Measurements from ENCODE around the gene SKP2.
A peak's percentile ranks its signal among the peaks of the same experiment; 100 is the strongest.

SKP2 gene

DNA sequence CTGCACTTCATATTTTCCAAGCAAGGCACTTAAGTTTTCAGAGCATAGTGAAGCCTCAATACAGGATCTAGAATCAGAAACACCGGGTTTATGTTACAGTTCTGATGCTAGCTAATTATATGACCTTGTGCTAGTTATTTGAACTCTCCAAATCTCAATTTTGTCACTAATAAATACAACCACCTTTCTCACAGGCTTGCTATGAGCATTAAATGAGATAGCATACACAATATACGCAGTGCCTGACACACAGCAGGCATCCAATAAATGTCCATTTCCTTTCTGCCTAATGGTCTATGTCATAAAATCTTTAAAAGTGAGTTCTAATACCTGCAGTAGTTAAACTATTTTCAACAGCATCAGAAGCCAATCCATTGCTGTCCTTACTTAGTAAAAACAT, 56.9 kb downstream of the SKP2 start:
- TF ChIP-seq, protein P1, sequence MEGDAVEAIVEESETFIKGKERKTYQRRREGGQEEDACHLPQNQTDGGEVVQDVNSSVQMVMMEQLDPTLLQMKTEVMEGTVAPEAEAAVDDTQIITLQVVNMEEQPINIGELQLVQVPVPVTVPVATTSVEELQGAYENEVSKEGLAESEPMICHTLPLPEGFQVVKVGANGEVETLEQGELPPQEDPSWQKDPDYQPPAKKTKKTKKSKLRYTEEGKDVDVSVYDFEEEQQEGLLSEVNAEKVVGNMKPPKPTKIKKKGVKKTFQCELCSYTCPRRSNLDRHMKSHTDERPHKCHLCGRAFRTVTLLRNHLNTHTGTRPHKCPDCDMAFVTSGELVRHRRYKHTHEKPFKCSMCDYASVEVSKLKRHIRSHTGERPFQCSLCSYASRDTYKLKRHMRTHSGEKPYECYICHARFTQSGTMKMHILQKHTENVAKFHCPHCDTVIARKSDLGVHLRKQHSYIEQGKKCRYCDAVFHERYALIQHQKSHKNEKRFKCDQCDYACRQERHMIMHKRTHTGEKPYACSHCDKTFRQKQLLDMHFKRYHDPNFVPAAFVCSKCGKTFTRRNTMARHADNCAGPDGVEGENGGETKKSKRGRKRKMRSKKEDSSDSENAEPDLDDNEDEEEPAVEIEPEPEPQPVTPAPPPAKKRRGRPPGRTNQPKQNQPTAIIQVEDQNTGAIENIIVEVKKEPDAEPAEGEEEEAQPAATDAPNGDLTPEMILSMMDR (conservative IDR thresholded peaks at IDR 0.05; ENCODE audit: control insufficient read depth, insufficient read depth, low read depth, low read length): no peak
- no peak overlapping the region for H3K4me3 ChIP-seq (ENCODE audit: control insufficient read depth, low read depth, low read length)

DNA sequence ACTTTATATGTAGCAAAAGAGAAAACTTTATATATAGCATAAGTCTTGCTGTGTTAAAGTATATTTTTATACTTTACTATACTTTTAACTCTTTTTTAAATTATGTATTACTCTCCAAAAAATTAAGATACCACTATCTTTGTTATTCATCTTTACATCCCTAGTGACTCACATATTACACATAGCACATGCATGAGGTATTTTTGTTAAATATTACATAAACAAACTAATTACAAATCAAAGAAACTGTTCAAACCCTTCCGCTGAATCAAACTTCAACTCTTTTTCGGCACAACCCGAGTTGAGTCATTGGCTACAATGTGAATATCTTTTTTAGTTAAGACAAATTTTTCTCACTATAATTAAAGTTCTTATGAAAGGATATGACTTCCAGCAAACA, 57.8 kb downstream of the SKP2 start:
- no peak overlapping the region for H3K4me3 ChIP-seq (ENCODE audit: control insufficient read depth, low read depth, low read length)
- TF ChIP-seq, protein P1 (conservative IDR thresholded peaks at IDR 0.05; ENCODE audit: control insufficient read depth, insufficient read depth, low read depth, low read length): no peak
- peak; percentile 68 for DNase-seq (ENCODE audit: low read depth)

More for the DNA sequence above, 56.9 kb downstream of the SKP2 start:
- DNase-seq (ENCODE audit: low read depth): no peak

DNA sequence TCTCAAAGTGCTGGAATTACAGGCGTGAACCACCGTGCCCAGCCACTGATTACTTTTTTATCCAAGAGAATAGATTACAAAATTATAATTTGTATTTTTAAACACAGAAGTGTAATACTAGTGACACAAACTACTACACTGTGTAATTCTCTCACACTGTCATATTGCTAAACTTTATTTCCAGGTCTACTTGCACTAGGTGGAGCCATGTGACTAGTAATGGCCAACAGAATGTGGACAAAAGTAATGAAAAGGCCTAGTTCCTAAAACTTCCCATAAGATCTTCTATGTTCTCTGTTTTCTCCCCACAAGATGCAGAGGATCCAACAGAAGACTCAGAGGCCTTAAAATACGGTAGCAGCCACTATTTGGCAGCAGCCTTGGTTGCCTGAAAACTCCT, 62.5 kb downstream of the SKP2 start:
- DNase-seq (ENCODE audit: low read depth): peak; percentile 8
- H3K4me3 ChIP-seq (ENCODE audit: control insufficient read depth, low read depth, low read length): no peak overlapping the region
- TF ChIP-seq, protein P1 (conservative IDR thresholded peaks at IDR 0.05; ENCODE audit: control insufficient read depth, insufficient read depth, low read depth, low read length): no peak

DNA sequence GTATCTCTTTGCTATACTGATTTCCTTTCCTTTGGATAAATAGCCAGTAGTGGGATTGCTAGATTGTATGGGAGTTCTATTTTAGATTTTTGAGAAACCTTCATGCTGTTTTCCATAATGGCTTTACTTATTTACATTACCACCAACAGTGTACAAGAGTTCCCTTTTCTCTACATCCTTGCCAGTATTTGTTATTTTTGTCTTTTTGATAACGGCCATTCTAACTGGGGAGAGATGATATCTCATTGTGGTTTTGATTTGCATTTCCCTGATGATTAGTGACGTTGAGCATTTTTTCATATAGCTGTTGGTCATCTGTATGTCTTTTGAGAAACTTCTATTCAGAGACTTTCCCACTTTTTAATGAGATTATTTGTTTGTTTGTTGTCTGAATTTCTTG, 64.0 kb downstream of the SKP2 start:
- TF ChIP-seq, protein P1 (conservative IDR thresholded peaks at IDR 0.05; ENCODE audit: control insufficient read depth, insufficient read depth, low read depth, low read length): no peak
- H3K4me3 ChIP-seq (ENCODE audit: control insufficient read depth, low read depth, low read length): no peak overlapping the region
- no peak for DNase-seq (ENCODE audit: low read depth)

DNA sequence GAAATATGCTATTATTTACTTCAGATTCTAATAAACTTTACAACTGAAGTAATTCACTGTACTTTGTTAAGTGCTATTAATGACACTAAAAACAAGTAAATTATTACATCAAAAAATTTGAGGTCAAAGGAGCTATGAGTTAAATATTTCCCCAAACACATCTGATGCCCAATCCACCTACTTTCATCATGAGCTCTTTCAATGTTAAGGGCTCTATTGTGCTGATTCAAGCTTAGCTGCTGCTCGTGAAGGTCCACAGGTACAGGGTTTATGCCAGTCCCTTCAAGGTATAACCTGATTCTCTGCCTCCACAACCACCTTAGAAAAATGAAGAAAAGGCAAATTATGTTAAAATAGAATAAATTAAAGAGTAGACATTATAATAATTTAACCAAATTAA, 65.7 kb downstream of the SKP2 start:
- no peak for DNase-seq (ENCODE audit: low read depth)
- H3K4me3 ChIP-seq (ENCODE audit: control insufficient read depth, low read depth, low read length): no peak overlapping the region
- TF ChIP-seq, protein P1 (conservative IDR thresholded peaks at IDR 0.05; ENCODE audit: control insufficient read depth, insufficient read depth, low read depth, low read length): no peak

DNA sequence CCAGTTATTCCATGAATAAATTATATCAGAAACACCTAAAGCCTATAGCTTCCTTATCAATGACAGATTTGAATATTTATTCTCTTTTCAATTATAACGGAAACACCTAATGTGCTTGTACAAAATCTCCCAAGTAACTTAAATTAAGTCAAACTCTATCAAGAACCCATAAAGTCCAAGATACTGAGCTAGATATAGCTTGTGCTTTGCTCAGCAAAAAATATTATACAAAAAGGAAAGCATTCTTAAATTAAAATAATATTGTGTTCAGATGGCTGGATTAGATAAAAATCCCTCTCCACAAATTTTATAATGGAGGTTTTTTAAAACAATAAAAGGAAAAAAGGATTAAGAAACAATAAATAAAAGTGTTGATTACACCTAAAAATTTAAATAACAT, 66.1 kb downstream of the SKP2 start:
- TF ChIP-seq, protein P1 (conservative IDR thresholded peaks at IDR 0.05; ENCODE audit: control insufficient read depth, insufficient read depth, low read depth, low read length): no peak
- no peak overlapping the region for H3K4me3 ChIP-seq (ENCODE audit: control insufficient read depth, low read depth, low read length)
- DNase-seq (ENCODE audit: low read depth): no peak

DNA sequence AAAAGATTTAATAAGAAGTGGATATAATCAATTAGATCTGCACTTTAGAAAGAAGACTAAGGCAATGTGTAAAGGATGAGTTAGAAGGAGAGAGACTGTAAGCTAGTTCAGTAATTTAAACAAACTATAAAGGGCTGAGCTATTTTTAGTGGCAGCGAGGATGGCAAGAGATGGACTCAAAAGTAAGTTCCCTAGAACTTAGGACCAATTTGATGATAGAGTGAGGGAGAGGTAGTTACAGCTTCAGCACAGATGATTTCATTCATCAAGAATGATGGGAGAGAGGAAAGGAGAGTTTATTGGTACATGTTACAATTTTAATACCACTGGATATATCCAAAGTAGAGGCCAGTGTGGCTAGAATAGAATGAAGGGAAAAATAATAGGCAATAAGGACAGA, 70.7 kb downstream of the SKP2 start:
- TF ChIP-seq, protein P1 (conservative IDR thresholded peaks at IDR 0.05; ENCODE audit: control insufficient read depth, insufficient read depth, low read depth, low read length): no peak

More for the DNA sequence above, 70.7 kb downstream of the SKP2 start:
- DNase-seq (ENCODE audit: low read depth): no peak
- H3K4me3 ChIP-seq (ENCODE audit: control insufficient read depth, low read depth, low read length): no peak overlapping the region

Data from fibroblast of mammary gland (primary cell).